Measurements from ENCODE around the gene NOX4. TPM values are rescaled to one million over a fixed set of nuclear protein-coding genes. Genes with fewer than 3 reads are reported as not detected.

Gene NOX4
- total and polyA plus RNA-seq, 9 of the 15 experiments (the other 6 are each of a cell fraction or from before 2014, with no cell fraction given), result not detected

- TF ChIP-seq HOMEZ (CRISPR knock-in tag; IDR thresholded peaks at IDR 0.05) (no peak), HMGXB4 (CRISPR knock-in tag; IDR thresholded peaks at IDR 0.05) (no peak), ZNF395 (CRISPR knock-in tag; IDR thresholded peaks at IDR 0.05) (no peak)
These were observed 47.5 kb downstream of the NOX4 start (continued) for GRCh38 chr11:89443361-89444322.

- ChIA-PET POLR2A (no interaction called here), CTCF (ENCODE audit: low intra/inter-chr PET ratio) (no interaction called here)
- Histone ChIP-seq H3K4me3 (no peak overlapping the region), H3K9me1 (ENCODE audit: control insufficient read depth, insufficient read depth, low read length) (no peaks in the 10 kb centered on the region), H2AFZ (ENCODE audit: low read depth, low read length) (no peak overlapping the region), H3K9me3 (replicated peaks; ENCODE audit: control insufficient read depth, insufficient read depth, low read depth, low read length) (no peaks in the 10 kb centered on the region), H4K20me1 (replicated peaks; ENCODE audit: control insufficient read depth, insufficient read depth, low read length) (no peaks in the 10 kb centered on the region), H3K4me1 (replicated peaks in 1 of 2; ENCODE audit: control insufficient read depth in 2 of 2, insufficient read depth in 2 of 2, low read length in 2 of 2) (no peaks in the 10 kb centered on the region), H3K36me3 (ENCODE audit: control insufficient read depth, insufficient read depth, low read length) (no peaks in the 10 kb centered on the region), H3K79me2 (ENCODE audit: control insufficient read depth, insufficient read depth, low read length) (no peaks in the 10 kb centered on the region), H3K27ac (ENCODE audit: extremely low read depth, low read depth, low read length) (no peak overlapping the region), H3K4me2 (ENCODE audit: insufficient read depth, low read length) (no peak overlapping the region), H3K27me3 (ENCODE audit: control insufficient read depth in 2 of 2, insufficient read depth in 2 of 2, low read length in 2 of 2) (no peaks in the 10 kb centered on the region), H3K9ac (ENCODE audit: insufficient read depth in 1 of 2, low read depth in 2 of 2, low read length in 2 of 2) (no peak overlapping the region)
- intact Hi-C loops (cut with micrococcal nuclease) (no loop called here), in situ Hi-C loops (cut with MboI) (no loop called here)
- DNase-seq (ENCODE audit: extremely low read depth in 1 of 4, low spot score in 3 of 4) (no peak), ATAC-seq (no peak), FAIRE-seq (no peak)
- WGBS (ENCODE audit: insufficient coverage, low coverage, missing lambda C conversion rate), result 0% methylated on average over 2 of the region's 2 CpGs
- no TSS peak for BruUV-seq (replicated peaks)
- TF ChIP-seq HDAC8 (tag; IDR thresholded peaks at IDR 0.05) (no peak), ZNF589 (CRISPR knock-in tag; IDR thresholded peaks at IDR 0.05; ENCODE audit: low read depth) (no peak), ZFP91 (CRISPR knock-in tag; IDR thresholded peaks at IDR 0.05) (no peak), ATF1 (CRISPR knock-in tag; IDR thresholded peaks at IDR 0.05) (no peak), ATF1 (tag; IDR thresholded peaks at IDR 0.05) (no peak), SAP30 (IDR thresholded peaks at IDR 0.05; ENCODE audit: borderline replicate concordance, insufficient read depth, low read depth, low read length, poor library complexity, severe bottlenecking) (no peak), HEY1 (CRISPR knock-in tag; IDR thresholded peaks at IDR 0.05; ENCODE audit: borderline replicate concordance) (no peak), KAT8 (IDR thresholded peaks at IDR 0.05; ENCODE audit: low read depth) (no peak), ZKSCAN1 (IDR thresholded peaks at IDR 0.05; ENCODE audit: low read depth, low read length) (no peak), SMAD1 (IDR thresholded peaks at IDR 0.05; ENCODE audit: low read depth, low read length, partially characterized antibody) (no peak), RFX1 (IDR thresholded peaks at IDR 0.05) (no peak)
These were observed 48.4 kb downstream of the NOX4 start for GRCh38 chr11:89442801-89443200.

Measured in K562 (cell line).